ENCODE data around the gene CCNQ. TPM values are rescaled to one million over a fixed set of nuclear protein-coding genes. Genes with fewer than 3 reads are reported as not detected.

The CCNQ gene
- total and polyA plus RNA-seq, 10 of the 15 experiments (the other 5 are each of a cell fraction or from before 2014, with no cell fraction given), result 0.45 to 36.2 (median 18.2) TPM

- RAD21 ChIA-PET (ENCODE audit: unreplicated experiment), result no interaction called here
- no peak for DNase-seq (ENCODE audit: low read depth, low spot score)
- Histone ChIP-seq H3K4me1 (ENCODE audit: control insufficient read depth, insufficient read depth, low read length) (no peaks in the 10 kb centered on the region), H2AFZ (ENCODE audit: control insufficient read depth, low read depth, low read length) (no peak overlapping the region), H3K4me3 (no peak overlapping the region), H4K20me1 (ENCODE audit: control insufficient read depth, insufficient read depth) (no peaks in the 10 kb centered on the region), H3K9ac (ENCODE audit: control insufficient read depth, insufficient read depth, low read length) (no peak overlapping the region), H3K27me3 (replicated peaks in 1 of 2; ENCODE audit: control insufficient read depth in 2 of 2, insufficient read depth in 2 of 2, low read length in 1 of 2) (0 out of 4 replicates have a peak, but pooled peaks cover 0 to 2% of the 10 kb centered on the region in 2 experiments), H3K36me3 (ENCODE audit: control insufficient read depth in 2 of 2, insufficient read depth in 2 of 2, low read length in 1 of 2) (no peaks in the 10 kb centered on the region), H3K79me2 (ENCODE audit: control insufficient read depth, insufficient read depth, low read length) (no peaks in the 10 kb centered on the region), H3K4me2 (ENCODE audit: control insufficient read depth, insufficient read depth) (no peak overlapping the region), H3K9me3 (replicated peaks; ENCODE audit: control insufficient read depth, insufficient read depth, low read length) (no peaks in the 10 kb centered on the region; the same call in 2 of the 3 replicates), H3K27ac (ENCODE audit: control insufficient read depth, insufficient read depth) (no peak overlapping the region)
- no TSS peak for BruUV-seq (replicated peaks)
- in situ Hi-C loops (cut with MboI), result no loop called here
- SMC1A ChIA-PET (ENCODE audit: uncharacterized antibody, unreplicated experiment), result no interaction called here
- intact Hi-C loops (cut with micrococcal nuclease; ENCODE audit: unreplicated experiment), result no loop called here
- 19% methylated on average over 2 of the region's 2 CpGs for WGBS (ENCODE audit: insufficient coverage, insufficient replicate concordance, low lambda C conversion rate, missing lambda C conversion rate)
- no peak for ATAC-seq
- POLR2A ChIA-PET, result no interaction called here
- no peak for TF ChIP-seq EP300 (IDR thresholded peaks at IDR 0.05; ENCODE audit: borderline replicate concordance in 1 of 2, control insufficient read depth in 1 of 2, low read depth in 2 of 2, low read length in 2 of 2)
- no peak for TF ChIP-seq ZBTB4 (CRISPR knock-in tag; IDR thresholded peaks at IDR 0.05)
- TF ChIP-seq ZBTB11 (CRISPR knock-in tag; IDR thresholded peaks at IDR 0.05), result no peak
- no peak for TF ChIP-seq RELA (IDR thresholded peaks at IDR 0.05; ENCODE audit: borderline replicate concordance, partially characterized antibody)
- TF ChIP-seq EED (IDR thresholded peaks at IDR 0.05; ENCODE audit: low read depth), result no peak
- no peak for TF ChIP-seq USF1 (IDR thresholded peaks at IDR 0.05; ENCODE audit: borderline replicate concordance, extremely low read length, insufficient read depth, low read depth, low read length)
- TF ChIP-seq SREBF2 (IDR thresholded peaks at IDR 0.05; ENCODE audit: low read length), result no peak
- FAIRE-seq, result no peak
- CTCF ChIA-PET, result interaction anchor here (0.8 to 2.2 kb wide), 6 partner anchors 15 to 92 kb away, joined by 3 to 7 read pairs (median 4); partner anchors contain the start of gene DUSP9
Measured at GRCh38 chrX:153631346-153631745, 32.4 kb upstream of the CCNQ start.

Measured in GM12878 (cell line).